HCT116 (cell line): Measurements from ENCODE around the gene ZNF789. TPM values are rescaled to one million over a fixed set of nuclear protein-coding genes. Genes with fewer than 3 reads are reported as not detected.
A peak's percentile ranks its signal among the peaks of the same experiment; 100 is the strongest.

Source experiments
- ATAC-seq: fragments of 200-7000 bp; cut with Tn5 transposase; 2 replicates; pipeline ENCODE4 v1.9.1; 2020; ENCODE audit warnings: mild to moderate bottlenecking, moderate library complexity
- BruUV-seq: library from RNA; stranded (reverse); fragments of 400-500 nt; replicated peaks from 2 replicates; lab custom pipeline; 2021; lab: Mats Ljungman, UMichigan
- CTCF ChIA-PET: fragments of 300-600 bp; sonication (Branson Sonifier 250); formaldehyde crosslinking; loops from one replicate; lab custom pipeline; 2021; ENCODE audit warnings: antibody characterized with exemption; lab: Charles Lee
- POLR2A ChIA-PET: fragments of 300-600, 350-600 bp; sonication (Branson Sonifier 250); formaldehyde crosslinking; loops from one replicate; lab custom pipeline; 2021; ENCODE audit warnings: antibody characterized with exemption; lab: Charles Lee
- RAD21 ChIA-PET, 2 experiments: fragments of 300-600 bp; sonication (Branson Sonifier 250); formaldehyde crosslinking; loops; one replicate each; lab custom pipeline; 2023; ENCODE audit warnings: low total read pairs in 2 of 2; ENCODE audit not compliant: uncharacterized antibody in 2 of 2, unreplicated experiment in 2 of 2, low non-redundant PET in 1 of 2; lab: Charles Lee
- DNase-seq: peaks from one replicate; pipeline ENCODE4 v3.0.0-alpha.2; 2010; ENCODE audit warnings: low read depth, low spot score
- H2AFZ ChIP-seq: fragments of 200-600 bp; shearing (Covaris generic), sonication (generic); 2 replicates; pipeline ENCODE4 v1.6.1; 2017; ENCODE audit warnings: low read depth, mixed run types, mixed read lengths, antibody characterized with exemption, low read length; ENCODE audit not compliant: poor library complexity, severe bottlenecking
- H3K27ac ChIP-seq: 2 replicates; pipeline ENCODE4 v1.5.1; 2012; ENCODE audit warnings: low read depth, low read length
- H3K27me3 ChIP-seq: fragments of 200-600 bp; sonication (generic); 2 replicates; pipeline ENCODE4 v1.6.1; 2016; ENCODE audit warnings: mixed run types, low read length, mixed read lengths; ENCODE audit not compliant: insufficient read depth
- H3K36me3 ChIP-seq, 2 experiments: fragments of 200-500 bp in 1 of 2; fragments of 200-600 bp in 1 of 2; sonication (Bioruptor generic) in 1 of 2; sonication (generic) in 1 of 2; 2 replicates each; pipeline versions ENCODE4 v1.5.1 to v1.6.1; 2014 to 2016; ENCODE audit warnings: low read length in 2 of 2, inconsistent platforms in 1 of 2, mixed read lengths in 1 of 2, mixed run types in 1 of 2; ENCODE audit not compliant: insufficient read depth in 2 of 2, control insufficient read depth in 1 of 2
- H3K4me1 ChIP-seq, 2 experiments: fragments of 200-600 bp in 1 of 2; sonication (generic) in 1 of 2; 2 replicates each; pipeline versions ENCODE4 v1.5.1 to v1.6.1; 2012 to 2017; ENCODE audit warnings: low read length in 2 of 2, inconsistent platforms in 1 of 2, mild to moderate bottlenecking in 1 of 2, mixed read lengths in 1 of 2, mixed run types in 1 of 2, moderate library complexity in 1 of 2; ENCODE audit not compliant: insufficient read depth in 2 of 2, control insufficient read depth in 1 of 2
- H3K4me2 ChIP-seq: fragments of 200-600 bp; sonication (generic); 2 replicates; pipeline ENCODE4 v1.6.1; 2017; ENCODE audit warnings: mixed run types, low read length, mixed read lengths
- H3K4me3 ChIP-seq, 2 experiments: fragments of 200-600 bp in 1 of 2; sonication (generic) in 1 of 2; replicated peaks in 1 of 2; 2 replicates each; pipeline ENCODE4 v1.5.1; 2011 to 2016; ENCODE audit warnings: low read length in 2 of 2, control low read depth in 1 of 2, low read depth in 1 of 2, mild to moderate bottlenecking in 1 of 2, mixed read lengths in 1 of 2, mixed run types in 1 of 2
- H3K79me2 ChIP-seq: fragments of 200-600 bp; sonication (generic); 2 replicates; pipeline ENCODE4 v1.6.1; 2017; ENCODE audit warnings: mild to moderate bottlenecking, mixed run types, low read length, moderate library complexity, mixed read lengths; ENCODE audit not compliant: insufficient read depth
- H3K9ac ChIP-seq: fragments of 200-600 bp; sonication (generic); 2 replicates; pipeline ENCODE4 v1.6.1; 2016; ENCODE audit warnings: low read length, mixed read lengths
- H3K9me2 ChIP-seq: fragments of 200-600 bp; sonication (generic), shearing (Covaris generic); 2 replicates; pipeline ENCODE4 v1.6.1; 2017; ENCODE audit warnings: mixed run types, mild to moderate bottlenecking, moderate library complexity; ENCODE audit not compliant: insufficient read depth
- H3K9me3 ChIP-seq, 2 experiments: fragments of 200-500 bp in 1 of 2; fragments of 200-600 bp in 1 of 2; sonication (Bioruptor generic) in 1 of 2; sonication (generic) in 1 of 2; 2 replicates each; pipeline ENCODE4 v1.6.1; 2014 to 2017; ENCODE audit warnings: low read length in 2 of 2, mixed read lengths in 2 of 2, inconsistent platforms in 1 of 2, low read depth in 1 of 2, mild to moderate bottlenecking in 1 of 2, mixed run types in 1 of 2, moderate library complexity in 1 of 2; ENCODE audit not compliant: control insufficient read depth in 1 of 2, insufficient read depth in 1 of 2
- H4K20me1 ChIP-seq: fragments of 200-600 bp; sonication (generic), shearing (Covaris generic); 2 replicates; pipeline ENCODE4 v1.6.1; 2017; ENCODE audit warnings: mixed run types, mild to moderate bottlenecking, moderate library complexity; ENCODE audit not compliant: insufficient read depth
- CBX3 ChIP-seq: IDR thresholded peaks from 2 replicates; pipeline ENCODE4 v1.6.1; 2012; ENCODE audit warnings: low read depth
- CTCF ChIP-seq, 3 experiments: fragments of 200-600 bp in 1 of 3; sonication (generic) in 1 of 3; IDR thresholded peaks in 2 of 3; conservative IDR thresholded peaks in 1 of 3; 2 replicates each; pipeline ENCODE4 v1.5.1; 2012 to 2017; ENCODE audit warnings: low read depth in 2 of 3, low read length in 2 of 3, antibody characterized with exemption in 1 of 3, borderline replicate concordance in 1 of 3, control low read depth in 1 of 3, mild to moderate bottlenecking in 1 of 3, mixed read lengths in 1 of 3, mixed run types in 1 of 3, moderate library complexity in 1 of 3; ENCODE audit not compliant: insufficient read depth in 1 of 3
- ELF1 ChIP-seq: IDR thresholded peaks from 2 replicates; pipeline ENCODE4 v1.6.1; 2012; ENCODE audit warnings: low read depth, borderline replicate concordance
- JUND ChIP-seq: IDR thresholded peaks from 2 replicates; pipeline ENCODE4 v1.6.1; 2012
- SP1 ChIP-seq: IDR thresholded peaks from 2 replicates; pipeline ENCODE4 v1.6.1; 2012; ENCODE audit warnings: low read depth
- TCF7L2 ChIP-seq: IDR thresholded peaks from 2 replicates; pipeline ENCODE4 v1.7.0; 2011; ENCODE audit warnings: borderline replicate concordance, inconsistent platforms; ENCODE audit not compliant: insufficient read depth, insufficient read length; ENCODE audit errors: extremely low read depth
- intact Hi-C: fragments of 100-400 bp; cut with micrococcal nuclease; formaldehyde crosslinking; loops from 2 replicates; pipeline ENCODE4 v1.10.0; 2022
- total RNA-seq: library from RNA; stranded (reverse); gene quantifications from one replicate; pipeline ENCODE4 v1.2.1, GENCODE V29; 2021; ENCODE audit not compliant: unreplicated experiment
- TF ChIP-seq, protein P1 (sequence below): IDR thresholded peaks from 2 replicates; pipeline ENCODE4 v1.6.1; 2011; ENCODE audit warnings: mild to moderate bottlenecking, low read length, moderate library complexity; ENCODE audit not compliant: insufficient replicate concordance; ENCODE audit errors: extremely low read depth

Gene ZNF789
- total RNA-seq, 1 experiment from 2014 or later = 8.2 TPM

- BruUV-seq = no TSS peak
These were observed 11.5 kb upstream of the ZNF789 start for GRCh38 chr7:99461221-99461620.

More at GRCh38 chr7:99461221-99461620, 11.5 kb upstream of the ZNF789 start:
- H3K9me3 ChIP-seq = no peaks in the 10 kb centered on the region
- peaks cover 20 to 53% of the 10 kb centered on the region in 2 experiments; a peak in 3 of 4 replicates for H3K36me3 ChIP-seq
- DNase-seq (no peak), ATAC-seq (no peak)
- H3K27ac ChIP-seq = no peak overlapping the region
- no peaks in the 10 kb centered on the region for H3K9me2 ChIP-seq
- no peaks in the 10 kb centered on the region for H3K27me3 ChIP-seq
- intact Hi-C loops = no loop called here
- H3K4me3 ChIP-seq = no peak overlapping the region
- ChIA-PET POLR2A (no interaction called here), RAD21 (no interaction called here), CTCF (interaction anchor here (0.9 kb wide), 1 partner anchor 10 kb away, joined by 3 read pairs; no protein-coding TSS in a partner anchor)
- peaks cover 11% of the 10 kb centered on the region; the same call in 1 of the 2 replicates for H4K20me1 ChIP-seq
- no peak overlapping the region for H3K9ac ChIP-seq
- H3K79me2 ChIP-seq = peaks cover 97% of the 10 kb centered on the region
- no peak overlapping the region for H3K4me2 ChIP-seq
- TF ChIP-seq CTCF (IDR thresholded peaks at IDR 0.05 in 2 of 3, conservative IDR thresholded peaks at IDR 0.05 in 1 of 3; ENCODE audit: borderline replicate concordance in 1 of 3, insufficient read depth in 1 of 3, low read depth in 2 of 3, low read length in 2 of 3) (peak in 2 of 3 experiments; percentile 6 to 23; a peak in 1 of 6 replicates), JUND (no peak), TCF7L2 (no peak), CBX3 (no peak), ELF1 (no peak), SP1 (no peak)
- TF ChIP-seq, protein P1, sequence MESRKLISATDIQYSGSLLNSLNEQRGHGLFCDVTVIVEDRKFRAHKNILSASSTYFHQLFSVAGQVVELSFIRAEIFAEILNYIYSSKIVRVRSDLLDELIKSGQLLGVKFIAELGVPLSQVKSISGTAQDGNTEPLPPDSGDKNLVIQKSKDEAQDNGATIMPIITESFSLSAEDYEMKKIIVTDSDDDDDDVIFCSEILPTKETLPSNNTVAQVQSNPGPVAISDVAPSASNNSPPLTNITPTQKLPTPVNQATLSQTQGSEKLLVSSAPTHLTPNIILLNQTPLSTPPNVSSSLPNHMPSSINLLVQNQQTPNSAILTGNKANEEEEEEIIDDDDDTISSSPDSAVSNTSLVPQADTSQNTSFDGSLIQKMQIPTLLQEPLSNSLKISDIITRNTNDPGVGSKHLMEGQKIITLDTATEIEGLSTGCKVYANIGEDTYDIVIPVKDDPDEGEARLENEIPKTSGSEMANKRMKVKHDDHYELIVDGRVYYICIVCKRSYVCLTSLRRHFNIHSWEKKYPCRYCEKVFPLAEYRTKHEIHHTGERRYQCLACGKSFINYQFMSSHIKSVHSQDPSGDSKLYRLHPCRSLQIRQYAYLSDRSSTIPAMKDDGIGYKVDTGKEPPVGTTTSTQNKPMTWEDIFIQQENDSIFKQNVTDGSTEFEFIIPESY = no peak
- peaks cover 0 to 10% of the 10 kb centered on the region in 2 experiments; a peak in 3 of 4 replicates for H3K4me1 ChIP-seq
- no peak overlapping the region for H2AFZ ChIP-seq
